Natural killer cell treated with Interleukin-12 subunit alpha and Interleukin-12 subunit beta and Interleukin-15 and Interleukin-18, amount 100 ng/mL, for 72 hours (primary cell): ENCODE data around the gene ESPNL. TPM values are rescaled to one million over a fixed set of nuclear protein-coding genes. Genes with fewer than 3 reads are reported as not detected.
"Not testable (repeated sequence)": the region's sequence is repeated elsewhere in the genome, so short reads cannot be mapped to it uniquely, and the experiment has no call there.

ENCODE experiments used
- ATAC-seq, 2 donors: fragments of 150-1000 bp; cut with Tn5 transposase in 1 of 2; sonication (Bioruptor Pico), chemical (Tn5 transposase) in 1 of 2; 2 replicates each; pipeline ENCODE4 v1.10.0; 2021
- DNase-seq: peaks from one replicate; pipeline ENCODE4 v3.0.0; 2022; ENCODE audit warnings: low spot score
- H3K27ac Mint-ChIP-seq, 2 donors: 1 replicate in 1 of 2; 2 replicates in 1 of 2; pipeline ENCODE4 v1.8.0; 2022; ENCODE audit warnings: mixed read lengths in 2 of 2, mild to moderate bottlenecking in 1 of 2, moderate library complexity in 1 of 2
- H3K27me3 Mint-ChIP-seq, 2 donors: 1 replicate in 1 of 2; 2 replicates in 1 of 2; pipeline ENCODE4 v1.8.0; 2022; ENCODE audit warnings: mixed read lengths in 2 of 2
- H3K36me3 Mint-ChIP-seq: one replicate; pipeline ENCODE4 v1.8.0; 2022; ENCODE audit warnings: mixed read lengths
- H3K4me1 Mint-ChIP-seq, 2 donors: 1 replicate in 1 of 2; 2 replicates in 1 of 2; pipeline ENCODE4 v1.8.0; 2022; ENCODE audit warnings: low read depth in 2 of 2, mixed read lengths in 2 of 2, mild to moderate bottlenecking in 1 of 2
- H3K4me3 Mint-ChIP-seq: one replicate; pipeline ENCODE4 v1.8.0; 2022; ENCODE audit warnings: mixed read lengths
- H3K9me3 Mint-ChIP-seq: 2 replicates; pipeline ENCODE4 v1.8.0; 2022; ENCODE audit warnings: mixed read lengths
- total RNA-seq, 2 donors: library from RNA; stranded (reverse); gene quantifications; one replicate each; pipeline ENCODE4 v1.2.3, GENCODE V29; 2022

ESPNL gene
- total RNA-seq, 2 donors from 2014 or later: 0.19 TPM; not detected in 1

- H3K36me3 Mint-ChIP-seq: no peaks in the 10 kb centered on the region
- H3K27me3 Mint-ChIP-seq: no peaks in the 10 kb centered on the region
- ATAC-seq: no peak
- H3K27ac Mint-ChIP-seq: no peak overlapping the region
- peaks cover 0 to 7% of the 10 kb centered on the region in 2 donors for H3K4me1 Mint-ChIP-seq
- H3K9me3 Mint-ChIP-seq: no peaks in the 10 kb centered on the region
- no peak overlapping the region for H3K4me3 Mint-ChIP-seq
- DNase-seq: no peak
Observed at GRCh38 chr2:238106698-238107524, 6.8 kb downstream of the ESPNL start.

- no peaks in the 10 kb centered on the region for H3K9me3 Mint-ChIP-seq
- H3K27ac Mint-ChIP-seq: no peak overlapping the region
- H3K4me1 Mint-ChIP-seq: peaks cover 0 to 7% of the 10 kb centered on the region in 2 donors
- DNase-seq (no peak), ATAC-seq (no peak)
- H3K4me3 Mint-ChIP-seq: no peak overlapping the region
- no peaks in the 10 kb centered on the region for H3K27me3 Mint-ChIP-seq
- H3K36me3 Mint-ChIP-seq: peaks cover 4% of the 10 kb centered on the region
Observed at GRCh38 chr2:238107525-238108422, 7.6 kb downstream of the ESPNL start.

- DNase-seq: no peak
- H3K27ac Mint-ChIP-seq: no peak overlapping the region
- peaks cover 12% of the 10 kb centered on the region for H3K36me3 Mint-ChIP-seq
- H3K27me3 Mint-ChIP-seq: no peaks in the 10 kb centered on the region
- H3K4me3 Mint-ChIP-seq: no peak overlapping the region
- peaks cover 0 to 7% of the 10 kb centered on the region in 2 donors for H3K4me1 Mint-ChIP-seq
- H3K9me3 Mint-ChIP-seq: no peaks in the 10 kb centered on the region
- ATAC-seq: peak in 1 of 2 donors; percentile 45
Observed at GRCh38 chr2:238108423-238109183, 8.5 kb downstream of the ESPNL start.

- Mint-ChIP-seq H3K4me1 (peaks cover 0 to 2% of the 10 kb centered on the region in 2 donors), H3K4me3 (no peak overlapping the region), H3K36me3 (peaks cover 12% of the 10 kb centered on the region), H3K9me3 (no peaks in the 10 kb centered on the region), H3K27me3 (peaks cover 0 to 8% of the 10 kb centered on the region in 2 donors), H3K27ac (no peak overlapping the region)
- ATAC-seq (no peak), DNase-seq (peak; percentile 51)
Observed at GRCh38 chr2:238113611-238114010, 13.5 kb downstream of the ESPNL start.

GRCh38 chr2:238114331-238114841, 14.2 kb downstream of the ESPNL start:
- peaks cover 0 to 14% of the 10 kb centered on the region in 2 donors for H3K27me3 Mint-ChIP-seq

GRCh38 chr2:238114851-238115660, 14.9 kb downstream of the ESPNL start:
- Mint-ChIP-seq H3K27me3 (peaks cover 0 to 14% of the 10 kb centered on the region in 2 donors), H3K4me1 (no peaks in the 10 kb centered on the region), H3K27ac (no peak overlapping the region), H3K9me3 (no peaks in the 10 kb centered on the region), H3K4me3 (no peak overlapping the region), H3K36me3 (peaks cover 12% of the 10 kb centered on the region)
- DNase-seq: peak; percentile 38
- ATAC-seq: no peak

More at GRCh38 chr2:238114331-238114841, 14.2 kb downstream of the ESPNL start:
- Mint-ChIP-seq H3K4me3 (no peak overlapping the region), H3K4me1 (peaks cover 0 to 2% of the 10 kb centered on the region in 2 donors), H3K9me3 (no peaks in the 10 kb centered on the region), H3K36me3 (peaks cover 12% of the 10 kb centered on the region), H3K27ac (no peak overlapping the region)
- ATAC-seq (no peak), DNase-seq (peak; percentile 45)

GRCh38 chr2:238115709-238116108, 15.6 kb downstream of the ESPNL start:
- H3K27ac Mint-ChIP-seq, ATAC-seq: not testable (repeated sequence)

GRCh38 chr2:238116298-238117198, 16.4 kb downstream of the ESPNL start:
- no peaks in the 10 kb centered on the region for H3K9me3 Mint-ChIP-seq
- H3K27ac Mint-ChIP-seq: no peak overlapping the region
- no peaks in the 10 kb centered on the region for H3K4me1 Mint-ChIP-seq
- peaks cover 12% of the 10 kb centered on the region for H3K36me3 Mint-ChIP-seq
- no peak overlapping the region for H3K4me3 Mint-ChIP-seq
- H3K27me3 Mint-ChIP-seq: peaks cover 0 to 14% of the 10 kb centered on the region in 2 donors
- ATAC-seq: no peak
- DNase-seq: peak; percentile 56

More at GRCh38 chr2:238115709-238116108, 15.6 kb downstream of the ESPNL start:
- DNase-seq: peak; percentile 28
- peaks cover 0 to 14% of the 10 kb centered on the region in 2 donors for H3K27me3 Mint-ChIP-seq
- not testable (repeated sequence) for H3K9me3 Mint-ChIP-seq, H3K4me1 Mint-ChIP-seq, H3K4me3 Mint-ChIP-seq
- H3K36me3 Mint-ChIP-seq: peaks cover 12% of the 10 kb centered on the region

GRCh38 chr2:238117199-238118154, 17.3 kb downstream of the ESPNL start:
- no peaks in the 10 kb centered on the region for H3K4me1 Mint-ChIP-seq
- peaks cover 11% of the 10 kb centered on the region for H3K36me3 Mint-ChIP-seq
- no peak for ATAC-seq
- DNase-seq: peak; percentile 38
- no peaks in the 10 kb centered on the region for H3K9me3 Mint-ChIP-seq
- no peak overlapping the region for H3K4me3 Mint-ChIP-seq
- H3K27ac Mint-ChIP-seq: no peak overlapping the region
- H3K27me3 Mint-ChIP-seq: peaks cover 0 to 14% of the 10 kb centered on the region in 2 donors

GRCh38 chr2:238119756-238120462, 19.8 kb downstream of the ESPNL start:
- Mint-ChIP-seq H3K4me1 (no peaks in the 10 kb centered on the region), H3K27me3 (peaks cover 0 to 14% of the 10 kb centered on the region in 2 donors), H3K9me3 (no peaks in the 10 kb centered on the region), H3K4me3 (no peak overlapping the region), H3K36me3 (no peaks in the 10 kb centered on the region), H3K27ac (no peak overlapping the region)
- ATAC-seq (no peak), DNase-seq (peak; percentile 53)
